Measurements from ENCODE around the gene ATG10.

Gene ATG10

DNA sequence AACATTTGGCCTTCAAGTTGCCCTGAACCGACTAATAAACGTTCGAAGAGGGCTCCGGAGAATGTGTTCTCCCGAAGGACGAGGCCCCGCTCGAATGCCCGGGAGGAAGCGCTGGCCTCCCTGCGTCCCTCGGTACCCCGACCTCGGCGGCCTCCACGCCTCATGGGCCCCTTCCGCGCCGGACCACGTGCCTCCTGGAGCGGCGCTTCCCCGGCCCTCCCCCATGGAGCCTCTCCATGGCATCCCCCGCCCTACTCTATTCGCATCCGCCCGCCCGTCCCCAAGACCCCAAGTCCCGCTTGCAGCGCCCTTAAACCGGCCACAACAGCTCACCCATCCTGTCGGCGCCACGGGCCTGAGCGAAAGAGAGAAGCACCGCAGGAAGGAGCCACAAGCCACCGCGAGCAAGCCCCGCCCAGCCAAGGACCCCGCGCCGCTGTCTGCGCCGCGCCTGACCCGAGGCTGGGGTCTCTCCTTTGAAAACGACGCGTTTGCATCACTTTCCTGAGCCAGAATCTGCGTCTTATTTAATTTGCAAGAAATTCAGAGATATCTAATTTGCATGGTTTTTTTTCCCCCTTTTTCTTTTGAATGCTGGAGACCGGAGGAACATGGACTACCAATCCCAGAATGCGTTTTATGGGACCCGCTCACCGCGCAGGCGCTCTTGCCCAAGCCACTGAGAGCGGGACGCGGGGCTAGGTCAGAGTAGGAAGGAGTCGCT lies 306.3 kb downstream of the ATG10 start, which contains the start of gene RPS23:
TSS of gene RPS23 (minus strand) at position 368 of the 724 bp plus-strand sequence. CDS start at position 337, 31 bp downstream.
- H3K4me3 ChIP-seq (ENCODE audit: low read depth, low read length) = peak within 1 kb of the TSS; percentile 99
- TF ChIP-seq, protein P1, sequence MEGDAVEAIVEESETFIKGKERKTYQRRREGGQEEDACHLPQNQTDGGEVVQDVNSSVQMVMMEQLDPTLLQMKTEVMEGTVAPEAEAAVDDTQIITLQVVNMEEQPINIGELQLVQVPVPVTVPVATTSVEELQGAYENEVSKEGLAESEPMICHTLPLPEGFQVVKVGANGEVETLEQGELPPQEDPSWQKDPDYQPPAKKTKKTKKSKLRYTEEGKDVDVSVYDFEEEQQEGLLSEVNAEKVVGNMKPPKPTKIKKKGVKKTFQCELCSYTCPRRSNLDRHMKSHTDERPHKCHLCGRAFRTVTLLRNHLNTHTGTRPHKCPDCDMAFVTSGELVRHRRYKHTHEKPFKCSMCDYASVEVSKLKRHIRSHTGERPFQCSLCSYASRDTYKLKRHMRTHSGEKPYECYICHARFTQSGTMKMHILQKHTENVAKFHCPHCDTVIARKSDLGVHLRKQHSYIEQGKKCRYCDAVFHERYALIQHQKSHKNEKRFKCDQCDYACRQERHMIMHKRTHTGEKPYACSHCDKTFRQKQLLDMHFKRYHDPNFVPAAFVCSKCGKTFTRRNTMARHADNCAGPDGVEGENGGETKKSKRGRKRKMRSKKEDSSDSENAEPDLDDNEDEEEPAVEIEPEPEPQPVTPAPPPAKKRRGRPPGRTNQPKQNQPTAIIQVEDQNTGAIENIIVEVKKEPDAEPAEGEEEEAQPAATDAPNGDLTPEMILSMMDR (IDR thresholded peaks at IDR 0.05; ENCODE audit: low read depth, low read length) = no peak

DNA sequence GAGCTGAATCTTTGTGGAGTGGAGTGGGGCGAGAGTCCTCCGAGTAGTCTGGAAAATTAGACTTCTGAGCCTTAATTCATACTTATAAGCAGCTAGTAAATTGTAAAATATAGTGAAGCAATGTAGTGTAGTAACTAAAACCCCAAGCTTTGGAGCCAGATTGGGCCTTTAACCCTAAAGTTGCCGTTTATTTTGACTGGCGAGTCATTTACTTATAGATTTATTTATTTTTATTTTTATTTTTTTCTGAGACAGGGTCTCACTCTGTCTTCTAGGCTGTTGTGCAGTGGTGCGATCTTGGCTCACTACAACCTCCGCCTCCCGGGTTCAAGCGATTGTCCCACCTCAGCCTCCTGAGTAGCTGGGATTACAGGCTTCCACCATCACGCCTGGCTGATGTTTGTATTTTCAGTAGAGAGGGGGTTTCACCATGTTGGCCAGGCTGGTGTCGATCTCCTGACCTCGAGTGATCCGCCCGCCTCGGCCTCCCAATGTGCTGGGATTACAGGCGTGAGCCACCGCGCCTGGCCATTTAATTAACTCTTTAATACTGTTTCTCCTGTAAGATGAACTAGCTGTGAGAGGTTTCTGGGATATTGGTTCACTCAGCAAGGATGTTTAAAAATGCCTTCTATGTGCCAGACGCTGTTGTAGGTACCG lies 307.0 kb downstream of the ATG10 start:
- TF ChIP-seq, protein P1 (IDR thresholded peaks at IDR 0.05; ENCODE audit: low read depth, low read length) = no peak

DNA sequence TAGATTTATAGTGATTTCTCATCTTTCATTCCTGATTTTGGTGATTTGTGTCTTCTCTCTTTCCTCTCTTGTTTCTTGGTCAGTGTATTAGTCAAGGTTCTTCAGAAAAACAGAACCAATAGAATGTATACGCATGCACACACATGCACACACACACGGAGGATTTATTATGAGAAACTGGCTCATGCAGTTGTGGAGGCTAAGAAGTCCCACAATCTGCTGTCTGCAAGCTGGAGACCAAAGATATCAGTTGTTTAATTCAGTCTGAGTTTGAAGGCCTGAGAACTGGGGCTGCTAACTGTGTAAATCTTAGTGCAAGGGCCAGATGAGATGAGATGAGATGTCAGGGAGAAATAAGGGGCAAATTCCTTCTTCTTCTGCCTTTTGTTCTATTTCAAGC lies 312.1 kb downstream of the ATG10 start:
- TF ChIP-seq, protein P1 (IDR thresholded peaks at IDR 0.05; ENCODE audit: low read depth, low read length) = no peak
- H3K4me3 ChIP-seq (ENCODE audit: low read depth, low read length) = no peak overlapping the region

More for the DNA sequence above, 307.0 kb downstream of the ATG10 start:
- peak overlapping the region; percentile 99 for H3K4me3 ChIP-seq (ENCODE audit: low read depth, low read length)

DNA sequence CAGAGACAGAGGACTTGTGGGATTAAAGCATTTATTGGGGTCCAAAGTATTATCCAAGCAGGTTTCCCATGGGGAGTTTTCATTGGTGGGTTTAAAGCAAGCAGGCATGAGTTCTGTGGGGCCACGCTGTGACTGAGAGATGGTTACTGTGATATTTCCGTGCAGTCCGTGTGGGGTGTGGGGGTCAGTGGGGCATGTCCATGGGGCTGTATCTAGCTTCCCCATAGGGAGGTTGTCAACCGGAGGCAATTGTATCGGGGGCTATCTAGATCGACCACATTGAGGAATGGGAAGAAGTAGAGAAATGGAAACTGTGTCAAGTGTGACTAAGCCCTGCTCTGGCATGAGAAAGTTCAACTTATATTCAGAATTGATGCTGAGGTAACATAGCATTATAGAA lies 313.4 kb downstream of the ATG10 start:
- H3K4me3 ChIP-seq (ENCODE audit: low read depth, low read length) = no peak overlapping the region
- TF ChIP-seq, protein P1 (IDR thresholded peaks at IDR 0.05; ENCODE audit: low read depth, low read length) = no peak

DNA sequence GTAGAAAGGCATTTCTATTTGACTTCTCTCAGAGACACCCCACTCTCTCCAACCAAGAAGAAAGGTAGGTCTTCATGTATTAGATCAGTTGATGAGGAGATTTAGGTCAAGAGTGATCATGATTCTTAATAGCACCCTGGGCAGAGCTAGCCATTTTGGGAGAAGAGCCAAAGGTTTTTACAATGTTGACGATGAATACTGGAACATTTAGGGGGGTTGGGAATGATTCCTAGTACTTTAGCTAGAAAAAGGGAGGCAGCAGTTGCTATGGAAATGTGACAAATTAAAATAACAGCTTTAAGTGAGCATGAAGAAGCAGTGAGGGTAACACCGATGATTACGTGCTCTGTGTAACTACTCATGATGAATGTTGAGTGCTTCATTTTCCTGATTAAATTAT lies 315.8 kb downstream of the ATG10 start:
- TF ChIP-seq, protein P1 (IDR thresholded peaks at IDR 0.05; ENCODE audit: low read depth, low read length) = no peak

DNA sequence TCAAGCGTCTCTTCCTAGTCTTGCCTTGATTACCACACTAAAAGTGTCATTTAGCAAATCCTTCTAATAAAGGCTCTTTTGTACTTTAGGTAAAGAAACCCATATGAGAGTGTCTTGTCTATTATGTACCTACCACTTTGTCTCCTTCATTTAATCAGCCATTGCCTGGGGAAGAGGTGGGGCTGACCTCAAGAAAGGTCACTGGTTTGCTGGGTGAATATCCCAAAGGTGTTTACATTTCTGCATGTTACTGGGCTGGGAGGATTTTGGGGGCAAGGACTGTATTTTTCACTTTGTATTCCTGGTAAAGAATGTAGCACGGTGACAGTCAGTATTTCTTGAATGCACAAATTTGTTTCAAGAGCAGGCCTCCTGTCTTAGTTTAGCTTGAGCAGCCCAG lies 318.2 kb downstream of the ATG10 start:
- H3K4me3 ChIP-seq (ENCODE audit: low read depth, low read length) = no peak overlapping the region
- TF ChIP-seq, protein P1 (IDR thresholded peaks at IDR 0.05; ENCODE audit: low read depth, low read length) = no peak

More for the DNA sequence above, 315.8 kb downstream of the ATG10 start:
- no peak overlapping the region for H3K4me3 ChIP-seq (ENCODE audit: low read depth, low read length)

DNA sequence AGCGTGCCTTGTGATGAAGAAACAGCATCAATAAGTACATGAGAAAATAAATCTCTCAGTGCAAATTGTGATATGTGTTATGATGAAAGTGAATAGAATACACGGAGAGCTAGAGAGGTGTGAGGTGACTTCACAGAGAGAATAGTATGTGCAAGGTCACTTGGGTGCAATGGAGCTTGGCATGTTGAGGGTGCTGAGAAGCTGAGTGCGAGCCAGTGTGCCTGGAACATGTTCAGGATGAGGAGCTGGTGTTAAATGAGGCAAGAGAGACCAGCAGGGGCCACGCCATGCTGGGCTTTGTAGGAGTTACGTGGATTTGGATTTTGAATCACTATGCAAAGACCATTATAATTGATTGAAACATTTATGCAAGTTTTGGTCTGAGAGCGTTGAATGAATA lies 319.1 kb downstream of the ATG10 start:
- TF ChIP-seq, protein P1 (IDR thresholded peaks at IDR 0.05; ENCODE audit: low read depth, low read length) = no peak
- H3K4me3 ChIP-seq (ENCODE audit: low read depth, low read length) = no peak overlapping the region
